ENCODE results near the gene HOXB7.

HOXB7 gene

GRCh38 chr17:48594538-48595277 lies 16.1 kb downstream of the HOXB7 start:
- DNase-seq (ENCODE audit: low read depth): no peak

GRCh38 chr17:48593840-48594537 lies 16.8 kb downstream of the HOXB7 start:
- DNase-seq (ENCODE audit: low read depth): no peak

- no peak for DNase-seq (ENCODE audit: low read depth)
These were observed 17.5 kb downstream of the HOXB7 start, which contains the start of gene HOXB5 for GRCh38 chr17:48593126-48593829. TSS of gene HOXB5 (minus strand) at chr17:48593779. CDS start at chr17:48593682, 97 bp downstream.

GRCh38 chr17:48592577-48592976 lies 18.2 kb downstream of the HOXB7 start:
- no peak for DNase-seq (ENCODE audit: low read depth)

GRCh38 chr17:48592057-48592514 lies 18.7 kb downstream of the HOXB7 start:
- no peak for DNase-seq (ENCODE audit: low read depth)

- DNase-seq (ENCODE audit: low read depth): no peak
These were observed 19.4 kb downstream of the HOXB7 start for GRCh38 chr17:48591255-48592056.

- DNase-seq (ENCODE audit: low read depth): no peak
These were observed 20.1 kb downstream of the HOXB7 start for GRCh38 chr17:48590607-48591161.

- no peak for DNase-seq (ENCODE audit: low read depth)
These were observed 20.8 kb downstream of the HOXB7 start, which contains the start of gene HOXB3 for GRCh38 chr17:48589831-48590606. TSS of gene HOXB3 (minus strand) at chr17:48590241. CDS start at chr17:48552474, 37,767 bp downstream.

GRCh38 chr17:48589060-48589830 lies 21.6 kb downstream of the HOXB7 start:
- no peak for DNase-seq (ENCODE audit: low read depth)

GRCh38 chr17:48588528-48588927 lies 22.3 kb downstream of the HOXB7 start:
- DNase-seq (ENCODE audit: low read depth): no peak

- DNase-seq (ENCODE audit: low read depth): no peak
These were observed 22.8 kb downstream of the HOXB7 start for GRCh38 chr17:48588074-48588415.

GRCh38 chr17:48587276-48588073 lies 23.3 kb downstream of the HOXB7 start:
- DNase-seq (ENCODE audit: low read depth): no peak

- no peak for DNase-seq (ENCODE audit: low read depth)
These were observed 24.2 kb downstream of the HOXB7 start for GRCh38 chr17:48586355-48587258.

- no peak for DNase-seq (ENCODE audit: low read depth)
These were observed 26.5 kb downstream of the HOXB7 start for GRCh38 chr17:48584223-48584741.

GRCh38 chr17:48583708-48584222 lies 27.1 kb downstream of the HOXB7 start:
- no peak for DNase-seq (ENCODE audit: low read depth)

- no peak for DNase-seq (ENCODE audit: low read depth)
These were observed 28.1 kb downstream of the HOXB7 start for GRCh38 chr17:48582750-48583069.

- no peak for DNase-seq (ENCODE audit: low read depth)
These were observed 30.9 kb downstream of the HOXB7 start for GRCh38 chr17:48579760-48580554.

Data from HS-27A (cell line).